AG04449 (cell line): ENCODE data around the gene KAZN.

Experiments used
- CTCF ChIA-PET: fragments of 350-600 bp; formaldehyde crosslinking; extraction: SDS; loops from one replicate; lab custom pipeline; 2021; ENCODE audit warnings: antibody characterized with exemption; lab: Yijun Ruan, JAX
- POLR2A ChIA-PET: fragments of 400-600, 350-600 bp; formaldehyde crosslinking; extraction: SDS; loops from one replicate; lab custom pipeline; 2020; ENCODE audit warnings: antibody characterized with exemption, inconsistent platforms; lab: Yijun Ruan, JAX
- DNase-seq: peaks from one replicate; pipeline ENCODE4 v3.0.0-alpha.2; 2010; ENCODE audit warnings: low read depth, low spot score
- H3K4me3 ChIP-seq: 2 replicates; pipeline ENCODE4 v1.5.1; 2011; ENCODE audit warnings: low read depth, mild to moderate bottlenecking, control low read depth, low read length
- TF ChIP-seq, protein P1 (sequence below): IDR thresholded peaks from one replicate; pipeline ENCODE4 v1.5.1; 2011; ENCODE audit warnings: mild to moderate bottlenecking, moderate library complexity, low read length, control low read depth, inconsistent platforms; ENCODE audit not compliant: insufficient read depth; ENCODE audit errors: missing control alignments

Gene KAZN

GRCh38 chr1:14612256-14612655, 13.8 kb downstream of the KAZN start:
- POLR2A ChIA-PET, result no interaction called here
- no peak overlapping the region for H3K4me3 ChIP-seq
- TF ChIP-seq, protein P1, sequence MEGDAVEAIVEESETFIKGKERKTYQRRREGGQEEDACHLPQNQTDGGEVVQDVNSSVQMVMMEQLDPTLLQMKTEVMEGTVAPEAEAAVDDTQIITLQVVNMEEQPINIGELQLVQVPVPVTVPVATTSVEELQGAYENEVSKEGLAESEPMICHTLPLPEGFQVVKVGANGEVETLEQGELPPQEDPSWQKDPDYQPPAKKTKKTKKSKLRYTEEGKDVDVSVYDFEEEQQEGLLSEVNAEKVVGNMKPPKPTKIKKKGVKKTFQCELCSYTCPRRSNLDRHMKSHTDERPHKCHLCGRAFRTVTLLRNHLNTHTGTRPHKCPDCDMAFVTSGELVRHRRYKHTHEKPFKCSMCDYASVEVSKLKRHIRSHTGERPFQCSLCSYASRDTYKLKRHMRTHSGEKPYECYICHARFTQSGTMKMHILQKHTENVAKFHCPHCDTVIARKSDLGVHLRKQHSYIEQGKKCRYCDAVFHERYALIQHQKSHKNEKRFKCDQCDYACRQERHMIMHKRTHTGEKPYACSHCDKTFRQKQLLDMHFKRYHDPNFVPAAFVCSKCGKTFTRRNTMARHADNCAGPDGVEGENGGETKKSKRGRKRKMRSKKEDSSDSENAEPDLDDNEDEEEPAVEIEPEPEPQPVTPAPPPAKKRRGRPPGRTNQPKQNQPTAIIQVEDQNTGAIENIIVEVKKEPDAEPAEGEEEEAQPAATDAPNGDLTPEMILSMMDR, result no peak
- CTCF ChIA-PET, result no interaction called here
- DNase-seq, result no peak

DNA sequence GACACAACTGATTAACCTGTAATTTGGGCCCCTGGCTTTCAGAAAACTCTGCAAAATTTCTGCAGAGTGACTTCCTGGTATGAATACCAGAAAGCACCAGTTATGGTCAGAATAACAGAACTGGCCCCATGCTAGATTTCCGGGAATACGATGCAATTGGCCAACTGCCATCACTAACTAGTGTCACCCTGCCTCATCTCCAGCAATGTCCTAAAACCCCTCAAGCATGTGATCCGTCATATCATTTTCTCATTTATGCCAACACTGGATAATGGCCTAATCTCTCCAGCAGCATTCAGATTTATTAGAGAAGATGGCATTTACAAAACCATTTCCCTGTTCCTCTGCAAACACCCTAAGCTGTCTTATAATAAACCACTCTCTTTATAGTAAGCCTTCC, 15.4 kb downstream of the KAZN start:
- DNase-seq, result no peak
- TF ChIP-seq, protein P1, result no peak
- no peak overlapping the region for H3K4me3 ChIP-seq
- ChIA-PET POLR2A (no interaction called here), CTCF (no interaction called here)

DNA sequence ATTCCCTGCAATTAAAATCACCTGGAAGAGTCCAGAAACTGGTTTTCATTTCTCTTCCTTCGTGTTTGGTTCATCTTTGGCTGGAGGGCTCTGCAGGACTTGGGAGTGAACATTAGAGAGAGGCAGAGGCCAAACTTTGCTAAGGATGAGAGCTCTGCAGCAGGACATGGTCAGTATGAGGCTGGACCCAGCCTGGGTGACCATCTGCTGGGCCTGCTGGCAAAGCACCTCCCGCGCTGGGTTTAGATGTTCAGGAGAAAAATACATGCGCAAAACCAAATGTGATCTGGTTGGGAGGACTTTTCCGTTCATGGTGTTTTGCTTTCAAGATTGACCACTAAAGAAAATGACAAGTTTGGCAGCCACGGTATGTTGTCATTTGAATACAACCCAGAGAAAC, 15.9 kb downstream of the KAZN start:
- POLR2A ChIA-PET, result no interaction called here
- DNase-seq, result no peak
- CTCF ChIA-PET, result no interaction called here

DNA sequence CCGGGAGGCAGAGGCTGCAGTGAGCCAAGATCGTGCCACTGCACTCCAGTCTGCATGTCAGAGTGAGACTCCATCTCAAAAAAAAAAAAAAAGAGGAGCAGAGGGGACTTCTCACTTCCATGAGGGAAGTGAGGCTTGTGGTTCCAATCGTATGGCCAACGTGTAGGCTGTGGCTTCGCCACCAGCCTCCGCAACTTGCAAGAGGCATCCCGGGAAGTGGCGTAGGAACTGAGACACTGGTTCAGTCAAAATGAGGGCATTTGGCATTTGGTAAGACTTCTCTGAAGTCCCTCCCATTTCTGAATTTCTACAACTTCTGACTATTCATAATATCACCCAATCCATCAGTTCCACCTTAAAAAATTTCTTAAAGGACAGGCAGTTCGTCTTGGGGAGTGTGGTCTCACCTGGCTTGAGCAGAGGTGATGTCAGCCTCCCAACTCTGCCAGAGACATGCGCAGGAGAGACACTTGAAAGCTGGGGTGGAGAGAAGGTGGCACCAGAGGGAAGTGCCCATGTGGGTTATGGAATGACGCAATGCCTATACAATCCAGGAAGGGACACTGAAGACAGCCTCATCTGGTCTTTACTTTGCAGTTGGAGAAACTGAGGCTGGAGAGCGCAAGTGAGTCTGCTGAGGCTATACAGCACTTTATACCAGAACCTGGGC, 17.2 kb downstream of the KAZN start:
- H3K4me3 ChIP-seq, result no peak overlapping the region
- ChIA-PET POLR2A (no interaction called here), CTCF (no interaction called here)
- no peak for DNase-seq
- TF ChIP-seq, protein P1, result no peak

More for the DNA sequence above, 15.9 kb downstream of the KAZN start:
- TF ChIP-seq, protein P1, result no peak
- no peak overlapping the region for H3K4me3 ChIP-seq

- POLR2A ChIA-PET, result no interaction called here
- CTCF ChIA-PET, result no interaction called here
- no peak for DNase-seq
- no peak overlapping the region for H3K4me3 ChIP-seq
- TF ChIP-seq, protein P1, result no peak
These were observed 18.3 kb downstream of the KAZN start for GRCh38 chr1:14616632-14617396.

DNA sequence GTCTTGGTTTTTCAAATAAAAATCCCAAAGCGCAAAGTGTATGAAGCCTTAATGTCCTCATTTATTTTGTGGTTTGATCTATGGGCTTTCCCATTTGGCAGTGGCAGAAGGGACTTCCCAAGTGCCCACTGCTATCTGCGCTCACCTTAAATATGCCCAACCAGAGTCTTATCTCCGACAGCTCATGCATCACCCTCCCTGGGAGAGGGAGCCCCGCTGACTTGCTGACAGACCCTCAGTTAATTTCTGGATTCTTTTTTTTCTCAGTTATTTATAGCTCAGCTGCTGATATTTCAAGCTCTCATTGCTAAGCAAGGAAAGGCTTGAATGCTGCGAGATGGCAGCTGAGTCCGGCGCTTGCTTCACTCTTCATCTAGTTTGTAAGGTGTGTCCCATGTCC, 19.3 kb downstream of the KAZN start:
- POLR2A ChIA-PET, result no interaction called here
- TF ChIP-seq, protein P1, result no peak
- CTCF ChIA-PET, result no interaction called here
- no peak for DNase-seq
- H3K4me3 ChIP-seq, result no peak overlapping the region
